Loucy (cell line): ENCODE data around the gene ZBTB20.

Experiments used
- H2AFZ ChIP-seq: fragments of 200-600 bp; sonication (generic); 2 replicates; pipeline ENCODE4 v1.6.0; 2016; ENCODE audit warnings: antibody characterized with exemption, mild to moderate bottlenecking, low read length, moderate library complexity
- H3F3A ChIP-seq: fragments of 200-600 bp; 2 replicates; pipeline ENCODE4 v1.6.0; 2016; ENCODE audit warnings: antibody characterized with exemption, low read depth, mild to moderate bottlenecking
- H3K27me3 ChIP-seq: fragments of 200-600 bp; sonication (generic); 2 replicates; pipeline ENCODE4 v1.6.1; 2014; ENCODE audit warnings: low read length, mild to moderate bottlenecking; ENCODE audit not compliant: insufficient read depth, poor library complexity, severe bottlenecking
- H3K36me3 ChIP-seq: fragments of 200-600 bp; sonication (generic); 2 replicates; pipeline ENCODE4 v1.6.1; 2016; ENCODE audit warnings: low read length; ENCODE audit not compliant: insufficient read depth
- H3K4me1 ChIP-seq: fragments of 200-600 bp; sonication (generic); 2 replicates; pipeline ENCODE4 v1.5.1; 2014; ENCODE audit warnings: low read length, mild to moderate bottlenecking; ENCODE audit not compliant: insufficient read depth, poor library complexity, severe bottlenecking
- H3K4me2 ChIP-seq: fragments of 200-600 bp; sonication (generic); 2 replicates; pipeline ENCODE4 v1.6.0; 2014; ENCODE audit warnings: antibody characterized with exemption, low read length, low read depth, mild to moderate bottlenecking; ENCODE audit not compliant: poor library complexity, severe bottlenecking
- H3K4me3 ChIP-seq: fragments of 200-600 bp; sonication (generic); 2 replicates; pipeline ENCODE4 v1.5.1; 2014; ENCODE audit warnings: low read length, mild to moderate bottlenecking, mixed read lengths; ENCODE audit not compliant: poor library complexity, severe bottlenecking
- H3K79me2 ChIP-seq: fragments of 200-600 bp; sonication (generic); 2 replicates; pipeline ENCODE4 v1.6.1; 2014; ENCODE audit warnings: low read length; ENCODE audit not compliant: insufficient read depth
- H3K9ac ChIP-seq: fragments of 200-600 bp; sonication (generic); 2 replicates; pipeline ENCODE4 v1.6.0; 2014; ENCODE audit warnings: mild to moderate bottlenecking, low read depth, low read length, moderate library complexity; ENCODE audit not compliant: poor library complexity, severe bottlenecking
- H3K9me2 ChIP-seq: fragments of 200-600 bp; sonication (generic); replicated peaks from 2 replicates; pipeline ENCODE4 v1.6.1; 2016; ENCODE audit warnings: low read depth, low read length, mixed read lengths
- H3K9me3 ChIP-seq: fragments of 200-600 bp; sonication (generic); 2 replicates; pipeline ENCODE4 v1.6.1; 2014; ENCODE audit warnings: mild to moderate bottlenecking, antibody characterized with exemption, low read length, low read depth; ENCODE audit not compliant: insufficient read depth
- H4K20me1 ChIP-seq: fragments of 200-600 bp; sonication (generic); 2 replicates; pipeline ENCODE4 v1.6.0; 2014; ENCODE audit warnings: antibody characterized with exemption, low read length, mild to moderate bottlenecking; ENCODE audit not compliant: insufficient read depth, poor library complexity, severe bottlenecking
- EZH2phosphoT487 ChIP-seq: fragments of 200-600 bp; IDR thresholded peaks from 2 replicates; pipeline ENCODE4 v1.6.1; 2018; ENCODE audit warnings: antibody characterized with exemption, mild to moderate bottlenecking, moderate library complexity, borderline replicate concordance
- TF ChIP-seq, protein P1 (sequence below): fragments of 200-600 bp; sonication (generic); conservative IDR thresholded peaks from 2 replicates; pipeline ENCODE4 v1.5.1; 2014; ENCODE audit warnings: mild to moderate bottlenecking, antibody characterized with exemption, low read length

ZBTB20 gene

DNA sequence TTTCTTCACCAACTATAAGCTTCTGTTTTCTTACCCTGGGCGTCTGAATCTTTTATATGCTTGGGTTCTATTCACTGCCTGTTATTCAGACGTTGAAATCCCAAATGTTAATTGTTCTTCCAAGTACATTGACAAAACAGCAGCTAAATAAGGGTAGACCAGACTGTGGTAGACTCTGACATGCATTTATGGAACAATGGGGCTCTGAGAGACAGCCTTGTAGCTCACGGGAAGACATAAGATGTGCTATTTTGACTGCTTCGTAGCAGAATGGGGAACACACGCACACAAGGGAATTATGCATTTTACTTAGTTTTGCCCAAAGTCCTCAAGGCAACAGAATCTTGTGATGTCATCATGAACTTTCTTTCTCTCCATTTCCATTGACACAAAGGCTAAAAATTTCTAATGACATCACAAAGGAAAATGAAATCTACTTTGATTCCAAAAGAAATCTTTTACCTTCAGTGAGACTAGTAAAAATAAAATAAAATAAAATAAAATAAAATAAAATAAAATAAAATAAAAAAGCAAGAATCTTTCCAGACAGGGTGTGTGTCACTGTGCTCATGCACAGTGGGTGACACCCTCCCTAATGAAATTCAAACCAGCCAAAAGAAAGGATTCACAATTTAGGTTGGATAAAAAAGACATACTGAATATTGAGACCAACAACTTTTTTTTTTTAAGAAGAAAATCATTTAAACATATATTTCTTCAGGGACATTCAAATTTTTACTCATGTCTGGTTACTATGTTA, 346.6 kb downstream of the ZBTB20 start:
- H3K36me3 ChIP-seq, result no peaks in the 10 kb centered on the region
- no peaks in the 10 kb centered on the region for H3K4me1 ChIP-seq
- H4K20me1 ChIP-seq, result no peaks in the 10 kb centered on the region
- TF ChIP-seq, protein P1, sequence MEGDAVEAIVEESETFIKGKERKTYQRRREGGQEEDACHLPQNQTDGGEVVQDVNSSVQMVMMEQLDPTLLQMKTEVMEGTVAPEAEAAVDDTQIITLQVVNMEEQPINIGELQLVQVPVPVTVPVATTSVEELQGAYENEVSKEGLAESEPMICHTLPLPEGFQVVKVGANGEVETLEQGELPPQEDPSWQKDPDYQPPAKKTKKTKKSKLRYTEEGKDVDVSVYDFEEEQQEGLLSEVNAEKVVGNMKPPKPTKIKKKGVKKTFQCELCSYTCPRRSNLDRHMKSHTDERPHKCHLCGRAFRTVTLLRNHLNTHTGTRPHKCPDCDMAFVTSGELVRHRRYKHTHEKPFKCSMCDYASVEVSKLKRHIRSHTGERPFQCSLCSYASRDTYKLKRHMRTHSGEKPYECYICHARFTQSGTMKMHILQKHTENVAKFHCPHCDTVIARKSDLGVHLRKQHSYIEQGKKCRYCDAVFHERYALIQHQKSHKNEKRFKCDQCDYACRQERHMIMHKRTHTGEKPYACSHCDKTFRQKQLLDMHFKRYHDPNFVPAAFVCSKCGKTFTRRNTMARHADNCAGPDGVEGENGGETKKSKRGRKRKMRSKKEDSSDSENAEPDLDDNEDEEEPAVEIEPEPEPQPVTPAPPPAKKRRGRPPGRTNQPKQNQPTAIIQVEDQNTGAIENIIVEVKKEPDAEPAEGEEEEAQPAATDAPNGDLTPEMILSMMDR, result no peak
- TF ChIP-seq EZH2phosphoT487, result no peak
- no peaks in the 10 kb centered on the region for H3K27me3 ChIP-seq
- H2AFZ ChIP-seq, result no peak overlapping the region
- no peak overlapping the region for H3K9ac ChIP-seq
- H3K4me3 ChIP-seq, result no peak overlapping the region
- no peaks in the 10 kb centered on the region for H3K9me3 ChIP-seq
- H3K79me2 ChIP-seq, result no peaks in the 10 kb centered on the region
- no peaks in the 10 kb centered on the region for H3F3A ChIP-seq
- H3K4me2 ChIP-seq, result no peak overlapping the region
- no peaks in the 10 kb centered on the region for H3K9me2 ChIP-seq

DNA sequence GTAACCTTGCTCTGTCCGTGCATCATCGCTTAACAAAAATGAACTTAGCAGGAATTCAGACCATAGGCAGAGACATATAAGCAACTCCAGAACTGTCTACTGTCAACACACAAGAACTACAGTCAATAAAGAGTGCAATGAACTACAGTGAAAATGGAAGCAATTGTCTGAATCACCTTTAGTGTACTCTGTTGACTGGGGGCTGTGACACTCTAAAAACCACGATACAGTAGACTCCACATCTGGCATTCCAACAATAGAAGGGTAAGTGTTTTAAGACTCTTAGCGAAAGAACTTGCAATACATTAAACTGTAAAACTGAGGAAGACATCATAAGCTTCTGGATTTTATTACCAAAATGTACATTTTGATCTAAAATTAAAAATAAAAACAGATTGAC, 347.3 kb downstream of the ZBTB20 start:
- TF ChIP-seq, protein P1, result no peak
- no peak for TF ChIP-seq EZH2phosphoT487
- H3K4me3 ChIP-seq, result no peak overlapping the region
- no peaks in the 10 kb centered on the region for H3K9me2 ChIP-seq
- no peak overlapping the region for H2AFZ ChIP-seq
- no peaks in the 10 kb centered on the region for H3K36me3 ChIP-seq
- H3K79me2 ChIP-seq, result no peaks in the 10 kb centered on the region
- no peaks in the 10 kb centered on the region for H3K27me3 ChIP-seq
- H3K9me3 ChIP-seq, result no peaks in the 10 kb centered on the region
- H3K4me2 ChIP-seq, result no peak overlapping the region
- no peaks in the 10 kb centered on the region for H4K20me1 ChIP-seq
- H3F3A ChIP-seq, result no peaks in the 10 kb centered on the region
- H3K4me1 ChIP-seq, result no peaks in the 10 kb centered on the region
- H3K9ac ChIP-seq, result no peak overlapping the region

- H3K4me2 ChIP-seq, result no peak overlapping the region
Observed at GRCh38 chr3:114796796-114797195, 350.3 kb downstream of the ZBTB20 start.

More at GRCh38 chr3:114796796-114797195, 350.3 kb downstream of the ZBTB20 start:
- Histone ChIP-seq H4K20me1 (no peaks in the 10 kb centered on the region), H3K9me3 (no peaks in the 10 kb centered on the region), H2AFZ (no peak overlapping the region), H3K9me2 (no peaks in the 10 kb centered on the region), H3K27me3 (no peaks in the 10 kb centered on the region), H3K4me3 (no peak overlapping the region), H3K9ac (no peak overlapping the region), H3K36me3 (no peaks in the 10 kb centered on the region), H3K4me1 (no peaks in the 10 kb centered on the region), H3F3A (no peaks in the 10 kb centered on the region), H3K79me2 (no peaks in the 10 kb centered on the region)
- TF ChIP-seq, protein P1, result no peak
- TF ChIP-seq EZH2phosphoT487, result no peak
